ENCODE data around the gene SPSB1. TPM values are rescaled to one million over a fixed set of nuclear protein-coding genes. Genes with fewer than 3 reads are reported as not detected.

SPSB1 gene
- total RNA-seq, 2 donors from 2014 or later = 29.0 to 57.1 TPM

DNA sequence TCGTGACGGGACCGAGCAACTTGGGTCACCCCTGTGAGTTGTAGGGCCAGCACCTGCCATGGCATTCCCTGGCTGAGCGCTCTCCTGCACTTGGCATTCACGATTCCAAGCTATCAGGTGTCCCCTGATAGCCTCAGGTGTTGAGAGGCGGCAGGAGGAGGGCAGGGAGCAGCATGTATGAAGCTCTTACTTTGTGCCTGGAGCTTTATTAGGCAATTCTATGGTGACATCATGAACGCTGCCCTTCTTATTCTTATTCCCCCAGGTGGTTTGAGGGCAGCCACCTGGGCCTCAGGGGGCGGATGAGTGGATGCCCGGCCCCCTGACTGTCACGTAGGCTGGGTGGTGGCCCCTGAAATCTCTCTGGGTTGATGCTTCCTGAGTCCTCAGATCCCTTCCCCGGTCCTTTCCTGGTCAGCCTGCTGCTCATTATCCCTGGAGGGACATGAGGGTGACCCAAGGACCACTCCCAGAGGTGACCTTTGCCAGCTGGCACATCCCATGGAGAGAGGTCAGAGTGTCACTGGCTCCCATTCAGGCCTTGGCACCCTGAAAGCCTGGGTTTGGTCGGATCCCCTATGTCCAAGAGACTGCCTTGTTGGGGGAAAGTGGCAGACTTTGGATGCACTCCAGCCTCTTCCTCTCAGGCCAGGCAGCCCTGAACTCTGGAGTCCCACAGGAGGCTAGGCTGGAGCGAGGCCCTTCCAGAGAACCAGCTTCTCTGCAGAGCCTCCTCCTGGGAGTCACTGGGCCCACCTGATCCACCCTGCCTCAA lies 51.9 kb downstream of the SPSB1 start:
- WGBS = 90% methylated on average over 13 of the region's 13 CpGs
- no peak for DNase-seq (ENCODE audit: low spot score)
- Histone ChIP-seq H3K4me3 (no peak overlapping the region), H3K4me1 (replicated peaks) (no peaks in the 10 kb centered on the region), H3K27me3 (replicated peaks; ENCODE audit: insufficient read depth) (no peaks in the 10 kb centered on the region), H3K9me3 (no peaks in the 10 kb centered on the region), H3K27ac (no peak overlapping the region), H3K36me3 (no peaks in the 10 kb centered on the region)
- intact Hi-C loops (cut with DNase I) = no loop called here
- TF ChIP-seq POLR2A (IDR thresholded peaks at IDR 0.05) (no peak), POLR2AphosphoS5 (IDR thresholded peaks at IDR 0.05) (no peak)
- TF ChIP-seq, protein P1, sequence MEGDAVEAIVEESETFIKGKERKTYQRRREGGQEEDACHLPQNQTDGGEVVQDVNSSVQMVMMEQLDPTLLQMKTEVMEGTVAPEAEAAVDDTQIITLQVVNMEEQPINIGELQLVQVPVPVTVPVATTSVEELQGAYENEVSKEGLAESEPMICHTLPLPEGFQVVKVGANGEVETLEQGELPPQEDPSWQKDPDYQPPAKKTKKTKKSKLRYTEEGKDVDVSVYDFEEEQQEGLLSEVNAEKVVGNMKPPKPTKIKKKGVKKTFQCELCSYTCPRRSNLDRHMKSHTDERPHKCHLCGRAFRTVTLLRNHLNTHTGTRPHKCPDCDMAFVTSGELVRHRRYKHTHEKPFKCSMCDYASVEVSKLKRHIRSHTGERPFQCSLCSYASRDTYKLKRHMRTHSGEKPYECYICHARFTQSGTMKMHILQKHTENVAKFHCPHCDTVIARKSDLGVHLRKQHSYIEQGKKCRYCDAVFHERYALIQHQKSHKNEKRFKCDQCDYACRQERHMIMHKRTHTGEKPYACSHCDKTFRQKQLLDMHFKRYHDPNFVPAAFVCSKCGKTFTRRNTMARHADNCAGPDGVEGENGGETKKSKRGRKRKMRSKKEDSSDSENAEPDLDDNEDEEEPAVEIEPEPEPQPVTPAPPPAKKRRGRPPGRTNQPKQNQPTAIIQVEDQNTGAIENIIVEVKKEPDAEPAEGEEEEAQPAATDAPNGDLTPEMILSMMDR (IDR thresholded peaks at IDR 0.05) = no peak

DNA sequence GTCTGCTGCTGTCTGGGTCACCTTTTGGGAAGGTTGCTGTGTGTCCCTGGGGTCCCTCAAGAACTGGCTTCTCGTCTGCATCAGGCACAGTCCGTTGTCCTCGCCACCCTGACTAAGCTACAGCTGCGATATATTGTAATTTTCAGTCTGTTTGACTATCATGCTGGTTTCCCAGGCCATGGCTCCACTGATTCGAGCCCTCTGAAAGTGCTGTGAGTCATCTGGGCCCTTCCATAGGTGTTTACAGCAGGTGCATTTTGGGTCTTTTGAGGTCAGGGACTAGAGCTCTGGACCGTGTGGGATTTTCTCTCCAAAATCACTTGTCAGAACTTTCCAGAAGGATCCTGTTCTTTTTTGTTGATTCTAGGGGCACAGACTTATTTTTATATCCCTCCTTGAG lies 52.8 kb downstream of the SPSB1 start:
- intact Hi-C loops (cut with DNase I) = no loop called here
- H3K9me3 ChIP-seq = no peaks in the 10 kb centered on the region
- no peak overlapping the region for H3K27ac ChIP-seq
- WGBS = 78% methylated on average over 6 of the region's 6 CpGs
- TF ChIP-seq POLR2A (IDR thresholded peaks at IDR 0.05) (no peak), POLR2AphosphoS5 (IDR thresholded peaks at IDR 0.05) (no peak)
- TF ChIP-seq, protein P1 (IDR thresholded peaks at IDR 0.05) = no peak
- no peak overlapping the region for H3K4me3 ChIP-seq
- H3K36me3 ChIP-seq = no peaks in the 10 kb centered on the region
- H3K4me1 ChIP-seq (replicated peaks) = no peaks in the 10 kb centered on the region
- no peaks in the 10 kb centered on the region for H3K27me3 ChIP-seq (replicated peaks; ENCODE audit: insufficient read depth)
- no peak for DNase-seq (ENCODE audit: low spot score)

- TF ChIP-seq, protein P1 (IDR thresholded peaks at IDR 0.05) = no peak
- TF ChIP-seq POLR2A (IDR thresholded peaks at IDR 0.05) (no peak), POLR2AphosphoS5 (IDR thresholded peaks at IDR 0.05) (peak; percentile 30)
- no peak overlapping the region for H3K4me3 ChIP-seq
- no peaks in the 10 kb centered on the region for H3K27me3 ChIP-seq (replicated peaks; ENCODE audit: insufficient read depth)
- H3K27ac ChIP-seq = peak overlapping the region in 1 of 2 donors; percentile 16
- no peaks in the 10 kb centered on the region for H3K9me3 ChIP-seq
- peak; percentile 67 for DNase-seq (ENCODE audit: low spot score)
- H3K36me3 ChIP-seq = no peaks in the 10 kb centered on the region
- WGBS = 45% methylated on average over 9 of the region's 9 CpGs
- H3K4me1 ChIP-seq (replicated peaks) = no peaks in the 10 kb centered on the region
- intact Hi-C loops (cut with DNase I) = no loop called here
These were observed 53.2 kb downstream of the SPSB1 start for GRCh38 chr1:9345922-9346321.

GRCh38 chr1:9346566-9346965 lies 53.9 kb downstream of the SPSB1 start:
- intact Hi-C loops (cut with DNase I) = no loop called here
- WGBS = 60% methylated on average over 8 of the region's 8 CpGs
- DNase-seq (ENCODE audit: low spot score) = no peak
- TF ChIP-seq POLR2AphosphoS5 (IDR thresholded peaks at IDR 0.05) (no peak), POLR2A (IDR thresholded peaks at IDR 0.05) (no peak)
- TF ChIP-seq, protein P1 (IDR thresholded peaks at IDR 0.05) = no peak
- Histone ChIP-seq H3K27me3 (replicated peaks; ENCODE audit: insufficient read depth) (no peaks in the 10 kb centered on the region), H3K27ac (peak overlapping the region in 1 of 2 donors; percentile 16), H3K36me3 (no peaks in the 10 kb centered on the region), H3K4me1 (replicated peaks) (no peaks in the 10 kb centered on the region), H3K9me3 (no peaks in the 10 kb centered on the region), H3K4me3 (no peak overlapping the region)

Measured in prostate gland (tissue), 2 donors.